GM21786 (cell line): ENCODE measurements around the gene OR5AC2.

Source experiments
- ATAC-seq: cut with Tn5 transposase; IDR thresholded peaks from one replicate; pipeline ENCODE4 v1.9.1; 2021; ENCODE audit not compliant: unreplicated experiment

Gene OR5AC2

DNA sequence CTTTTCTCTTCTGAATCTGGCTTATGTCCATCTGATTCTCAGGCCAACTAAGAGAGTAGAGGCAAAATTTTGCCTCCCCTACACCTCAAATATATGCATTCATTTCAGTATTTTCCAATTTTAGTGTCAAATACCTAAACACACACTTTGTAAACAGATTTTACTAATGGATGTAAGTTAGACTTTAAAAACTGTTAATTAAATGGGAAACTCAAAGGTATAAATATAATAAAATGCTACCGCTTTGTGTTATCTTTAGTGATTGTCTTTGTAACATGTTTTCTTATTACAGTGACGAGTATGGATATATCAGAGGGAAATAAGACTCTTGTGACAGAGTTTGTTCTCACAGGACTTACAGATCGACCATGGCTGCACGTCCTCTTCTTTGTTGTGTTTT, at the start of gene OR5AC2:
TSS of gene OR5AC2 (plus strand) at position 301 of the 400 bp plus-strand sequence. CDS start at position 301, 0 bp downstream.
- ATAC-seq = no peak

- ATAC-seq = no peak
These were observed 48.7 kb upstream of the OR5AC2 start for GRCh38 chr3:98038286-98038685.

DNA sequence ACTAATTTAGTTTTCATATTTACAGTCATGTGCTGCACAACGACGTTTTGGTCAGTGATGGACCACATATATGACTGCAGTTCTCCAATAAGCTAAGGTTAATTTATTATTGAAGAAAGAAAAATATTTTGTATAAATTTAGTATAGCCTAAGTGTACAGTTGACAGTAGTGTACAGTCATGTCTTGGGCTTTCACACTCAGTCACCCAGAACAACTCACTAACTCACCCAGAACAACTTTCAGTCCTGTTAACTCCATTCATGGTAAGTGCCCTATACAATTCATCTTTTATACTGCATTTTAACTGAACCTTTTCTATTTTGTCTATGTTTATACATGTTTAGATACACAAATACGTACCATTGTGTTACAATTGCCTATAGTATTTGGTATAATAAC, 48.1 kb upstream of the OR5AC2 start:
- no peak for ATAC-seq

- peak; percentile 94 for ATAC-seq
These were observed 47.5 kb upstream of the OR5AC2 start for GRCh38 chr3:98039322-98040024.

DNA sequence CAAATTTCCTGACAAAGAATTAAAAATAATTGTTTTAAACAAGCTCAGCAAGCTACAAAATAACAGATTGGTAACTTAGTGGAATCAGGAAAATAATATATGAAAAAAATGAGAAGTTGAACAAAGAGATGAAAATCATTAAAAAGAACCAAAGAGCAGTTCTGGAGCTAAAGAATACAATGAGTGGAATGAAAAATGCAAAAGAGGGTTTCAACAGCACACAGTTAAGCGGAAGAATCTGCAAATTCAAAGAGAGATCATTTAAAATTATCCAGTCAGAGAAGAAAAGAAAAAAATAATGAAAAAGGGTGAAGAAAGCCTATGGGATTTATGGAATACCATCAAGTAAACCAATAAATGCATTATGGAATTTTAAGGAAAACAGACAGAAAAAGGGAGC, 45.6 kb upstream of the OR5AC2 start:
- no peak for ATAC-seq

GRCh38 chr3:98048586-98048985, 38.4 kb upstream of the OR5AC2 start:
- no peak for ATAC-seq

DNA sequence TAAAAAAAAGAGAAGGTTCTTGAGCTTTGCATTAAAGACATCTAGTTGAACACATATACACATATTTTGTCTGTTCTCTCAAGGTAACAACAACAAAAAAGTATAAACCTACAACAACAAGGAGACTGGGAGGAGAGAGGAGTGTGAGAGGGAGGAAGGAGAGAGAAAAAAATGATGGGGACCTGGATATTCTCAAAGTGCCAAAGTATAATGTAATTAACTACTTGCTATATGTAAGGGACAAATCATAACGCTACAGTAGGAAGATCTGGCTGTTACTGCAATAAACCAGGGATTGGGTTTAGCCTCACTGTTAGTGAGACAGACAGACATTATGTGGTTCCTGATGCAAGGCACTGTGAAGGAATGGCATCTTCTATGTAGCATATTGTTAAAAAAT, 37.7 kb upstream of the OR5AC2 start:
- no peak for ATAC-seq

- ATAC-seq = no peak
These were observed 30.9 kb upstream of the OR5AC2 start for GRCh38 chr3:98056035-98056434.

- ATAC-seq = no peak
These were observed 29.3 kb upstream of the OR5AC2 start for GRCh38 chr3:98057631-98058030.

DNA sequence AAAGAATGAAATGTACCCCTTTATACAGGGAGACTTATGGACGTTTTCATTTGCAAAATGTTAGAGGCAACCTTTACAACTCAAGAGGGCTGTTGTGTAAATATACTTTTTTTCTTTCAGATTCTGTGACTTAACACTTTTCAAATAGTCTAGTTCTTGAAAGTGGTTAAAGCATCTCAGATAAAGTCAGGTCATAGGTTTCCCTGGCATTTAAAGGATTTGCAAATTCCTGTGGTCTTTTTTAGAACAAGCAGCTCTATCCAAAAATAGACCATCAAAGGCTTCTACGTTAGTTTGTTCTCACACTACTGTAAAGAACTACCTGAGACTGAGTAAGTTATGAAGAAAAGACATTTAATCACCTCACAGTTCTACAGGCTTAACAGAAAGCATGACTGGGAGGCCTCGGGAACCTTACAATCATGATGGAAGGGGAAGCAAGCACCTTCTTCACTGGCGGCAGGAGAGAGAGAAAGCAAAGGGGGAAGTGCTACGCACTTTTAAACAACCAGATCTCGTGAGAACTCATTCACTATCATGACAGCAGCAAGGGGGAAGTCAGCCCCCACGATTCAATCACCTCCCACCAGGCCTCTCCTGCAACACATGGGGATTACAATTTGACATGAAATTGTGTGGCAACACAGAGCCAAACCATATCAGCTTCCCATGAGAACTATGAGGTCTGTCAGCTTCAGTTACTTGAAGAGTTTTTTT, 28.6 kb upstream of the OR5AC2 start:
- ATAC-seq = no peak

GRCh38 chr3:98068824-98069223, 18.1 kb upstream of the OR5AC2 start:
- no peak for ATAC-seq

DNA sequence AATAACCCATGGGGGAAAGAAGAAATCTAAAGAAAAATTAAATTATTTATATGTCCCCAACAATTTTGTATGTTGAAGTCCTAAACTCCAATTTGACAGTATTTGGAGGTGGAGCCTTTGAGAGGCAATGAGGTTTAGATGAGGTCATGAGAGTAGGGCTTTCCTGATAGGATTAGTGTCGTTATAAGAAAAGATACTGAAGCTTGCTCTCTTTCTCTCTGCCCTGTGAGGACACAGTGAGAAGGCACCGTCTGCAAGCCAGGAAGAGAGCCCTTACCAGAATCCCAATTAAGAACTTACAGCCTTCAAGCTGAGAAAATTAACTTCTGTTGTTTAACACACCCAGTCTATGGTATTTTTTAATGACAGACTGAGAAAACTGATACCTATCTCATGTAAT, 16.1 kb upstream of the OR5AC2 start:
- ATAC-seq = no peak

DNA sequence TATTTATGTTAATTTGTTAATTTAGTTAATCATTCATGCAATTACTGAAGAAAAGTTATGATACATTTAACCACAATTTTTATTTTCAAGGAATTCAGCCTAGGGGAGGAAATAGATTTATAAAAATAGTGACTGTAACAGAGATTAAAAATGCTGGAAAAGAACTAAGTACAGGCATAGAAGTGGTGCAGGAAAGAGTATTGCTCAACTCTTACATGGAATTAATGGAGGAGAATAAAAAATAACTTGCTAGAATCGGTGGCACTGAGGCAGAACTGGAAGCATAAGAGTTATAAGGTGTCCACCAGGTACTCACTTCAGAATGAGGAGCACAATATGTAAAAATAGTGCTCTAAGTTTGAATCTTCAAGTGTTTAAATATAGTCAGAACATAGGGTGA, 13.5 kb upstream of the OR5AC2 start:
- no peak for ATAC-seq

DNA sequence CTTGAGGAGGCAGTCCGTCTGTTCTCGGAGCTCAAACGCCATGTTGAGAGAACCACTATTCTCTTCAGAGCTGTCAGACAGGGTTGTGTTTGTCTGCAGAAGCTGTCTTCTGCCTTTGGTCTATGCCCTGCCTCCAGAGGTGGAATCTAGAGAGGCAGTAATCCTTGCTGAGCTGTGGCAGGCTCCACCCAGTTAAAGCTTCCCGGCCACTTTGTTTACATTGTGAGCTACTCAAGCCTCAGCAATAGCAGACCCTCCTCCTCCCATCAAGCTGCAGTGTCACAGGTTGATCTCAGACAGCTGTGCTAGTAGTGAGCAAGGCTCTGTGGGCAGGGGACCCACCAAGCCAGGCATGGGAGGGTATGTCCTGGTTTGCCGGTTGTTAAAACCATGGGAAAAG, 8.9 kb downstream of the OR5AC2 start:
- no peak for ATAC-seq

GRCh38 chr3:98099848-98100247, 12.9 kb downstream of the OR5AC2 start:
- no peak for ATAC-seq

- no peak for ATAC-seq
These were observed 21.2 kb downstream of the OR5AC2 start for GRCh38 chr3:98108162-98108561.

DNA sequence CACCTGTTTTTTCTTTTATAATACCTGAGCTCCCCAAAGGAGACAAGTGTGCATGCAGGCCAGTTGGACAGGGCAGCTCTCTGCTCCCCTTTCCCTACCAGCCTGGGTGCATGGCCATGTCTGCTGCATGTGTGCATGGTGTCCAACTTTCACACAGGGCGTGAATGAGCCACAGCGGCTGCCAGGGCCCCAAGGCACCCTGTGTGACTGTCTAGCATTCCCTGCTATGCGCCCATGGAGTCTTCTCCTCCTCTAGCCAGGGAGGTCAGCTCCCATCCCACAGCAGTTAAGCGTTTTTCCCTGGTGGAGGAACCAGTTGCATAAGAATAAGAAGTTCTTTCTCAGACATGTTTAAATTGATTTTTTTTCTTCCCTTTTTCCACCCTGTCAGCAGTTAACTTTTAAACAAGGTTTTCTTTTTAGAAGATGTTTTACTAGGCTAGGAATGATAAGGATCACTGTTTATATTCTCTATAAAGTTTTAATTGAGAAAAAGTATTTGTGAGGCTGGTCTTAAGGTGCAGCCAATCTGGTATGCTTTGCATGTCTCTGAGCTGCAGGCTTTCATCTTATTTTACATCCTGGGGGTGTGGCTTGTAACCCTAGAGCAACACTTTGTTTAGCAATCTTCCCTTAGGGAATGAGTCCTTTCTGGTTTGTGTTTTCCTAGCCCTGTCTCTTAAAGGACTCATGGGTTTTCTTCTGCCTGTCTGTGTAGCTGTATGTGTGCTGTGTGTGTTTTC, 23.0 kb downstream of the OR5AC2 start:
- ATAC-seq = no peak

- no peak for ATAC-seq
These were observed 23.6 kb downstream of the OR5AC2 start for GRCh38 chr3:98110550-98110908.

DNA sequence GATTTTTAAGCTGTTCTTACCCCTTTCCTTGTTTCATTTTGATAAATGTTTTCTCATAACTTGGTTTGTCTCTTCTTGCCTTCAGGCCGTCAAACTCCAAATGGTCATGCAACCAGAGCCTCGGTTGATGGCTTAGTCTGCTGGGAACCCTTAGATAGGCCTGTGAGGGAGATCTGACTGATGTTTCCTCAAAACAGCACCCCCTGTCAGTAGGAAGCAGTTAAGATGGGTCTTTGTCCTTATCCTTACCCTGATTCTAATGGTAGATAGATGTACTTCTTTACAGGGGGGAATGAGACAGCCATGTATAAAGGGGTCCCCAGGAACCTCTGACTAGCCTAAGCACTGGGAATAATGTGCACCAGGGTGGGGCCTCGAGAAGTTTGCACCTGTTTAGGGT, 27.3 kb downstream of the OR5AC2 start:
- no peak for ATAC-seq

GRCh38 chr3:98115717-98116116, 28.7 kb downstream of the OR5AC2 start:
- no peak for ATAC-seq

DNA sequence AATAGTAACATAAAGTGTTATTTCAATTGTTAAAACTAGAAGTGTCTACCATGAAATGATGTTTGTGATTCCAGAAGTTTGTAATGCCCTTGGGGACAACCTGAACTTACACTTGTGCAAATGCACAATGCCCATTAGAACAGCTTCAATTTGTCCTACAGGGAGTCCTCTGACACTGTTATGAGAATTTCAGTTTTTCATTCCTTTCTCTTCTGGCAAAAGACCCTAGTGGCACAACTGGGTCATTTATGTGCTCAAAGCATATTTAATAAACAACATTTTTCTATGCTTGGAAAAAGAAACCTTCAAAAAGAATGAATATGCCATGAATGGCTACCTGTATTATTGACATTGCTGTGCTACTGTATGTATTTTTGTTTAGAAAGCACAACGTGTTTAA, 43.4 kb downstream of the OR5AC2 start, which contains the start of gene OR5H1:
TSS of gene OR5H1 (plus strand) at position 301 of the 400 bp plus-strand sequence. CDS start 1,977 bp downstream, outside the sequence.
- no peak for ATAC-seq

DNA sequence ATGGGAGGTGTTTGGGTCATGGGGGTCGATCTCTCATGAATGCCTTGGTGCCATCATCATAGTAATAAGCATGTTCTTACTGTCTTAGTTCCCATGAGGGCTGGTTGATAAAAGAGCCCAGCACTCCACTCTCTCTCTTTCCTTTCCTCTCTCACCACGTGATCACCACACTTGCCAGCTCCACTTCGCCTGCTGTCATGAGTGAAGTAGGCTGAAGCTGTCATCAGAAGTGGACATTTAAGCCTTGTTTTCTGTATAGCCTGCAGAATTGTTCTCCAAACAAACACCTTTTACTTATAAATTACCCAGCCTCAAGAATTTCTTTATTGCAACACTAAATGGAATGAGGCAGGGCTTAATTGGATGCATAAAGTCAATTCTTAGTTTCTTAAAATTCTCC, 49.7 kb downstream of the OR5AC2 start:
- no peak for ATAC-seq
